ENCODE data around the gene GADL1.

The GADL1 gene

GRCh38 chr3:30912301-30912700 is 17.8 kb upstream of the GADL1 start:
- TF ChIP-seq ZNF274 (IDR thresholded peaks at IDR 0.05; ENCODE audit: low read depth, low read length) = no peak
- no peak overlapping the region for H3K4me3 ChIP-seq (ENCODE audit: low read length)

DNA sequence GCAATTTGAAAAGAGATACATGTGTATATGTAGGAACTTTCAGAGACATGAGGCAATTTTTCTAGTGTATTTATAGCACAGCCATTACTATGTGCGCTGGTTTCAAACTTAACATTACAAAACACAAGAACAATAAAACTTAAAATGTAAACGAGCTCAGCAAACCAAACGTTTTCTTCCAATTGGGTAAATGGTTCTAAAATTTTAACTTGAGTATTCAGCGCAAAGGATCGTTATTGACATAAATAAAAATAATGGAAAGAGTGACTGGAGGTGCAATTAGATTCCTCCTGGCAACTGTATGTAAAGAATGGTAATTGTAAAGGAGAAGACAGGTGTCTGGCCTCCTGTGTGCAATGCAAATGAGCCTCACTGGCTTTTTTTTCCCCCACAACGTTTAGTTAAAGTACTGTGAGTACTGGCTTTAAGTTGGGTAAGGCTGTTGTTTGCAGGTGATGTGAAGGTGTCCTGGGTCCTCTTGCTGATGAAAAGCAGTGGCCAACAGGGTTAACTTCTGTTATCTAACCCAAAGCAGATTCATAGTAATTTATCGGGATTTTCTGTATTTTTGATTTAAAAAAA is 14.1 kb upstream of the GADL1 start:
- no peak overlapping the region for H3K4me3 ChIP-seq (ENCODE audit: low read length)
- TF ChIP-seq ZNF274 (IDR thresholded peaks at IDR 0.05; ENCODE audit: low read depth, low read length) = no peak

DNA sequence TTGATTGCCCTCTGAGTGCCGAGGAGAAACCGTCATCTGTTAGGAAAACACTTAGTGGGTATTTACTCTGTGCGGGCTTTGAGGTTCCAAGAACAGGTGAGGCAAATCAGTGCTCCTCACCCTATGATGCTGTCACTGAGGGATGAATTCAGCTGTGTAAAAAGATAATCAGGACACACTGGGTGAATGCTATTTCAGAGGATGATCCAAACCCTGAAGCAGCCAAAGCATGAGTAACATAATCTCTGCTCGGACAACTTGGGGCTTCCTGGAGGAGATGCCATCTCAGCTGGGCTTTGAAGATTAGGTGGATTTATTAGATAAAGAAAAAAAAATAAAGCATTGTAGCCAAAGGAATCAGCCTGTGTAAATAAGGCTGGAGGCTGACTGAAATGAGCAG is 10.5 kb upstream of the GADL1 start:
- H3K4me3 ChIP-seq (ENCODE audit: low read length) = no peak overlapping the region

GRCh38 chr3:30895329-30895728 is 868 bp upstream of the GADL1 start:
- no peak for TF ChIP-seq ZNF274 (IDR thresholded peaks at IDR 0.05; ENCODE audit: low read depth, low read length)
- H3K4me3 ChIP-seq (ENCODE audit: low read length) = no peak overlapping the region

More for the DNA sequence above, 10.5 kb upstream of the GADL1 start:
- TF ChIP-seq ZNF274 (IDR thresholded peaks at IDR 0.05; ENCODE audit: low read depth, low read length) = no peak

DNA sequence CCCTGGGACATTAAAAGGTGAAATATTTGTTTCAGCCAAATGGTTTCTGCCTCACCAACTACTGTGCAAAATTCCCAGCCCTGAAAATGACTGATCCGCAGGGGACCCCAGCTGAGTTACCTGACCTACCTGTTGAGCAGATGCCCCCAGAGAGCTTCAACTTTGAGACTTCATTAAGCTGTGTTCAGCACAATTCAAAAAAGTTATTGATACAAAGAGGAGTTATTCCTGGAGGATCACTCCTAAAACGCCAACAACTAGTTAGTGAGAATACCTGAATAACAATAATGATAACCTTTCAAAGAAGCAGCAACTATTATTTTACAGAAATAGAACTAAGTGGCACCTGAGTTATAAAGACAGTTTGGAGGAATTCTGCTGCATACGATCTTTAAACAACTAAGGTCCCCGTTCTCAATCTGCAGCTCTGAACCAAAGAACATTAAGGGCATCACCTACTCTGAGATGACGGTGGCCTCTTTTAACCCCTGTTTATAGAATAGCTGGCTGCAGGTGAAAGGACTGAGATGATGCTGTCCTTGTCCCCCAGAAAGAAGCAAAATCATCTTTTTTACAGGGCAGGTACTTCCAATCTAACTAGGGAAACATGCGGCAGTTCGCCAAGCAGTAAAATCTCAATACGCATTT is 659 bp downstream of the GADL1 start:
- TF ChIP-seq ZNF274 (IDR thresholded peaks at IDR 0.05; ENCODE audit: low read depth, low read length) = no peak
- H3K4me3 ChIP-seq (ENCODE audit: low read length) = no peak overlapping the region

GRCh38 chr3:30890907-30891306 is 3.6 kb downstream of the GADL1 start:
- TF ChIP-seq ZNF274 (IDR thresholded peaks at IDR 0.05; ENCODE audit: low read depth, low read length) = no peak
- no peak overlapping the region for H3K4me3 ChIP-seq (ENCODE audit: low read length)

- no peak for TF ChIP-seq ZNF274 (IDR thresholded peaks at IDR 0.05; ENCODE audit: low read depth, low read length)
- no peak overlapping the region for H3K4me3 ChIP-seq (ENCODE audit: low read length)
Measured at GRCh38 chr3:30886888-30887287, 7.6 kb downstream of the GADL1 start.

DNA sequence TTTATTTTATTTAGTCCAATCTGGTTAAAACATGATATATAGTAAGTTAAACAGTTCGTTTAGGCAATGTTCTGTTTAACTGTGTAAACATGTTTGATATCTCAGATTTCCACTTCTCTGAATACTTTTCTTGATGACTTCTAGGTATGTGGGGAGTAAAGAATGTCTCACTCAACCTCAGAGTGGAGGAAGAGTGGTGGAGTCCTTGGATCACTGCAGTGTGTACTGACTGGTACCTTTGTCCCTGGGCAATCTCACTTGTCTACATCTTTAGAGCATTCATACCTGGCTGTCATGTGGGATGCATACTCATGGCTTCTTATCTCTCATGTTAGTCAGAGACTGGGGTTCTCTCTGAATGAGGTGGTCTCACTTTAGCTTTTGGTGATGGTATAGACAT is 15.6 kb downstream of the GADL1 start:
- no peak for TF ChIP-seq ZNF274 (IDR thresholded peaks at IDR 0.05; ENCODE audit: low read depth, low read length)
- no peak overlapping the region for H3K4me3 ChIP-seq (ENCODE audit: low read length)

GRCh38 chr3:30875505-30875904 is 19.0 kb downstream of the GADL1 start:
- H3K4me3 ChIP-seq (ENCODE audit: low read length) = no peak overlapping the region
- no peak for TF ChIP-seq ZNF274 (IDR thresholded peaks at IDR 0.05; ENCODE audit: low read depth, low read length)

GRCh38 chr3:30873671-30874070 is 20.8 kb downstream of the GADL1 start:
- H3K4me3 ChIP-seq (ENCODE audit: low read length) = no peak overlapping the region
- no peak for TF ChIP-seq ZNF274 (IDR thresholded peaks at IDR 0.05; ENCODE audit: low read depth, low read length)

GRCh38 chr3:30872879-30873278 is 21.6 kb downstream of the GADL1 start:
- H3K4me3 ChIP-seq (ENCODE audit: low read length) = no peak overlapping the region
- TF ChIP-seq ZNF274 (IDR thresholded peaks at IDR 0.05; ENCODE audit: low read depth, low read length) = no peak

- no peak overlapping the region for H3K4me3 ChIP-seq (ENCODE audit: low read length)
- no peak for TF ChIP-seq ZNF274 (IDR thresholded peaks at IDR 0.05; ENCODE audit: low read depth, low read length)
Measured at GRCh38 chr3:30871720-30872119, 22.7 kb downstream of the GADL1 start.

DNA sequence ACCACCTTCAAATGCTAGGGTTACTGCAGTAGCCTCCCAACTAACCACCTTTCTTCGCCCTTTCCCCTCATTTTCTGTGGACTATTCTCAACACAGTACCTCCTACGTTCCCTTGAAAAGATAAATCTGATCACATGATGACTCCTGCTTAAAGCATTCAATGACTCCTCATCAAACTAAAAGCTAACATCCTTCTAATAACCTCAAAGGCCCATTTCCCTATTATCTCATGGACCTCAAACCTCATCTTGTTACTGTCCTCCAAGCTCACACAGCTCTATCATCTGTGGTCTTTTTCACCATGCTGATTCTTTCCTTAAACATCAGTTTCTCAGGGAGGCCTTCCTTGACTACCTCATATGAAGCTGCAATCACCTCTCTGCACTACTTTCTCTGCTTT is 29.6 kb downstream of the GADL1 start:
- no peak overlapping the region for H3K4me3 ChIP-seq (ENCODE audit: low read length)
- no peak for TF ChIP-seq ZNF274 (IDR thresholded peaks at IDR 0.05; ENCODE audit: low read depth, low read length)

DNA sequence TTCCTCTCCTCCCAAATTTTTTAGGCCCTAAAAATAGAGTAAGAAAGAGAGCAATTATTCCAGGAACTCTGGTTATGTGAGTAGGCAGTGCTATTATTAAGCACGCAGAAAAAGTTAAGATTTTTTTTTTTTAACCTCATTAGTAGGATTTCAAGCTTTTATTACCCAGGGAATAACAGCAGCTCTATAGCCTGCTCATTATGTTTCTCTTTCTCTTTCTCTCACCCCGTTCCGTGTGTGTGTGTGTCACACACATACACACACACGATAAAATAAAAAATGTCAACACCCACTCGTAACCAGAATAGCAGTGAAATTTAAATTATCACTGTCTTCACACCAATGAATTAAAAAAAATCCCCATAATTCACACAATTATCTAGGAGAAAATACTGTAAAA is 30.3 kb downstream of the GADL1 start:
- no peak for TF ChIP-seq ZNF274 (IDR thresholded peaks at IDR 0.05; ENCODE audit: low read depth, low read length)
- no peak overlapping the region for H3K4me3 ChIP-seq (ENCODE audit: low read length)

GRCh38 chr3:30862004-30862403 is 32.5 kb downstream of the GADL1 start:
- no peak for TF ChIP-seq ZNF274 (IDR thresholded peaks at IDR 0.05; ENCODE audit: low read depth, low read length)
- no peak overlapping the region for H3K4me3 ChIP-seq (ENCODE audit: low read length)

GRCh38 chr3:30858894-30859389 is 35.5 kb downstream of the GADL1 start:
- no peak overlapping the region for H3K4me3 ChIP-seq (ENCODE audit: low read length)
- TF ChIP-seq ZNF274 (IDR thresholded peaks at IDR 0.05; ENCODE audit: low read depth, low read length) = no peak

All from GM08714 (cell line).